Right lobe of liver (tissue), 6 donors: Measurements from ENCODE around the gene CCDC85C. TPM values are rescaled to one million over a fixed set of nuclear protein-coding genes. Genes with fewer than 3 reads are reported as not detected.
A peak's percentile ranks its signal among the peaks of the same experiment; 100 is the strongest.

Experiments
- ATAC-seq, 4 donors: fragments of 200-7000 bp; cut with Tn5 transposase; one replicate each; pipeline ENCODE4 v1.9.1; 2020; ENCODE audit warnings: mild to moderate bottlenecking in 4 of 4, moderate library complexity in 4 of 4
- DNase-seq, 3 donors: peaks; one replicate each; pipeline ENCODE4 v3.0.0-alpha.2; 2020
- H3K27ac ChIP-seq, 3 donors: fragments of 200-600 bp; one replicate each; pipeline ENCODE4 v1.8.0; 2022
- H3K27me3 ChIP-seq, 2 donors: fragments of 200-600 bp; one replicate each; pipeline ENCODE4 v1.8.0; 2022
- H3K36me3 ChIP-seq, 4 donors: fragments of 200-600 bp; sonication (generic) in 1 of 4; one replicate each; pipeline versions ENCODE4 v1.5.1 to v1.8.0; 2017 to 2022; ENCODE audit warnings: control low read depth in 1 of 4
- H3K4me1 ChIP-seq, 4 donors: fragments of 200-600 bp; sonication (generic) in 1 of 4; one replicate each; pipeline versions ENCODE4 v1.5.1 to v1.8.0; 2017 to 2022; ENCODE audit warnings: control low read depth in 1 of 4
- H3K4me3 ChIP-seq, 3 donors: fragments of 200-600 bp; one replicate each; pipeline ENCODE4 v1.8.0; 2022
- H3K9me3 ChIP-seq, 4 donors: fragments of 200-600 bp; sonication (generic) in 1 of 4; one replicate each; pipeline versions ENCODE4 v1.5.1 to v1.8.0; 2017 to 2022; ENCODE audit warnings: control low read depth in 1 of 4
- CTCF ChIP-seq, 4 donors: fragments of 200-600 bp in 3 of 4; fragments of 450-650 bp in 1 of 4; IDR thresholded peaks; one replicate each; pipeline versions ENCODE4 v1.5.1 to v1.8.0; 2016 to 2022; ENCODE audit warnings: antibody characterized with exemption in 4 of 4, mild to moderate bottlenecking in 2 of 4
- POLR2A ChIP-seq: fragments of 450-650 bp; IDR thresholded peaks from one replicate; pipeline ENCODE4 v1.6.1; 2017; ENCODE audit warnings: antibody characterized with exemption, mild to moderate bottlenecking
- WGBS: methylation state at CpG from one replicate; pipeline ENCODE4 v1.1.6; 2018; ENCODE audit warnings: low coverage, low lambda C conversion rate; ENCODE audit not compliant: insufficient coverage; ENCODE audit errors: missing lambda C conversion rate; 5-methylcytosine and 5-hydroxymethylcytosine counted together
- intact Hi-C, 2 donors: fragments of 100-400 bp; cut with DNase I; formaldehyde crosslinking; loops; one replicate each; pipeline versions ENCODE4 v1.11.2 to v1.14.1; 2022
- total RNA-seq, 6 experiments: library from RNA; depleted of rRNA in 2 of 6; stranded (reverse); fragments of >200 nt in 2 of 6; fragmentation: NEBNext Ultra II Directional in 3 of 6; extraction: Animal tissue kit (Norgen Biotek cat#: 25700) in 3 of 6; gene quantifications; one replicate each; pipeline versions ENCODE4 v1.1.0 to v1.2.4, GENCODE V29; 2016 to 2023
- donor health status: DM: no; HTN: yes; CAD: no.
- donor health status: DM: no; HTN: no; CAD: no.
- donor health status: DM: no; HTN: no; CAD: no.
- donor health status: DM: no; HTN: yes; CAD: no.
- donor health status: DM: no; HTN: yes; CAD: no.

CCDC85C gene
- total RNA-seq, 6 experiments from 2014 or later, result 13.6 to 32.8 (median 21.8) TPM

- no peaks in the 10 kb centered on the region for H3K27me3 ChIP-seq
- no peak overlapping the region for H3K4me3 ChIP-seq
- H3K9me3 ChIP-seq, result no peaks in the 10 kb centered on the region
- WGBS, result 91% methylated on average over 4 of the region's 12 CpGs
- no peak for ATAC-seq
- peaks cover 0 to 13% (median 3%) of the 10 kb centered on the region in 4 donors for H3K4me1 ChIP-seq
- no peak overlapping the region for H3K27ac ChIP-seq
- TF ChIP-seq CTCF (IDR thresholded peaks at IDR 0.05) (no peak), POLR2A (no peak)
- intact Hi-C loops, result no loop called here
- no peak for DNase-seq
- no peaks in the 10 kb centered on the region for H3K36me3 ChIP-seq
Observed at GRCh38 chr14:99527026-99527425, 77.0 kb downstream of the CCDC85C start.

- DNase-seq (no peak), ATAC-seq (no peak)
- Histone ChIP-seq H3K9me3 (no peaks in the 10 kb centered on the region), H3K27ac (no peak overlapping the region), H3K27me3 (no peaks in the 10 kb centered on the region), H3K4me1 (peaks cover 0 to 12% (median 3%) of the 10 kb centered on the region in 4 donors), H3K4me3 (no peak overlapping the region), H3K36me3 (no peaks in the 10 kb centered on the region)
- TF ChIP-seq POLR2A (no peak), CTCF (IDR thresholded peaks at IDR 0.05) (no peak)
- no CpG with 5 or more reads among the region's 12 CpGs for WGBS
- intact Hi-C loops, result no loop called here
Observed at GRCh38 chr14:99525699-99526080, 78.3 kb downstream of the CCDC85C start.

GRCh38 chr14:99524804-99525698 is 79.0 kb downstream of the CCDC85C start:
- Histone ChIP-seq H3K9me3 (no peaks in the 10 kb centered on the region), H3K4me3 (no peak overlapping the region), H3K4me1 (peaks cover 0 to 6% (median 2%) of the 10 kb centered on the region in 4 donors), H3K36me3 (no peaks in the 10 kb centered on the region), H3K27ac (no peak overlapping the region), H3K27me3 (no peaks in the 10 kb centered on the region)
- 89% methylated on average over 5 of the region's 17 CpGs for WGBS
- intact Hi-C loops, result no loop called here
- ATAC-seq (peak; percentile 14 to 46 (median 28)), DNase-seq (peak in 1 of 3 donors; percentile 23)
- TF ChIP-seq POLR2A (no peak), CTCF (IDR thresholded peaks at IDR 0.05) (peak in 2 of 4 donors; percentile 10)

GRCh38 chr14:99524091-99524661 is 79.8 kb downstream of the CCDC85C start:
- H3K36me3 ChIP-seq, result no peaks in the 10 kb centered on the region
- no peak overlapping the region for H3K4me3 ChIP-seq
- H3K27ac ChIP-seq, result no peak overlapping the region
- TF ChIP-seq POLR2A (no peak), CTCF (IDR thresholded peaks at IDR 0.05) (no peak)
- ATAC-seq (peak in 1 of 4 donors; percentile 20), DNase-seq (peak in 2 of 3 donors; percentile 34 to 36)
- H3K27me3 ChIP-seq, result no peaks in the 10 kb centered on the region
- intact Hi-C loops, result no loop called here
- 66% methylated on average over 11 of the region's 16 CpGs for WGBS
- H3K4me1 ChIP-seq, result no peaks in the 10 kb centered on the region
- H3K9me3 ChIP-seq, result no peaks in the 10 kb centered on the region
